ENCODE data around the gene UIMC1. TPM values are rescaled to one million over a fixed set of nuclear protein-coding genes. Genes with fewer than 3 reads are reported as not detected.
"Not testable (repeated sequence)": the region's sequence is repeated elsewhere in the genome, so short reads cannot be mapped to it uniquely, and the experiment has no call there.

UIMC1 gene
- total RNA-seq, 1 donor from 2014 or later, result 52.5 TPM

DNA sequence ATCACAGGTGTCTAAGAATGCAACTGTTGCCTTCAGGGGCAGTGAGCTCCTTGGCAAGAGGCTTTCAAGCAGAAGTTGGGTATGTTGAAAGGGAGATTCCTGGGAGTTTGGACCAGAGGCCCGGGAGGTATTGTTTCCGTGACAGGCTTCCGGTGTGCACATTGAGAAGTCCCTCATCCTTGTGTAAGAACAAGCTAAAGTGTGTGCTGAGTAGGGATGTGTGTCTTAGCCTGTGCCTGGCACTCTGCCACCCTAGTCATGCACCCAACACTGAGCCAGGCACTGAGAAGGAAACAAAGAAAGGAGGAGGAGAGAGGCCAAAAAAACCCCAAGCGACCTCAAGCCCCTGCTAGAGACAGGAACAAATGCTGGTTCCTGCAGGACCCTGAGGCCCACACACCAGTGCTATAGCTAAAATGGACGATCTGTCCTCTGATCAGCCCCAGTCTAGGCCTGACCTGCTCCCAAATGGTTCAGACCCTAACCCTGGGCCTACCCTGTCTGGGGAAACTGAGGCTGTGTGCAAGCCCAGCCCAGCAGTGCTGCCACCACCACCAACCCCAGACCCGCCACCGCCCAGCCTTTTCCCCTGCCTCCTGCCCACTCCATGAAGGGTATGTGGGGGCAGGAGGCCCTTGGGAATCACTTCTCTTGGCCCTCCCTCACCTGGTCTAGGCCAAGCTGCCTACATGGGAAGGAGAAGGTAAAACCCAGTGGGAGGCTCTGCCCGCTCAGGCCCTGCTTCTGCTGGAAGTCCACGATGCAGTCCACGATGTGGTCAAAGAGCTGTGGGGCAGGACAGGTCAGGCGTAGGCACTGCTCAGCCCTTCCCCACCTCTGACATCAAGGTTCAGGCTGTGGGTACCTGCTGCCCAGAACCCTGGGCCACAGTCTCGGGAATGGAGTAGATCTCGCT lies 120.0 kb downstream of the UIMC1 start:
- DNase-seq (ENCODE audit: low spot score), result no peak

DNA sequence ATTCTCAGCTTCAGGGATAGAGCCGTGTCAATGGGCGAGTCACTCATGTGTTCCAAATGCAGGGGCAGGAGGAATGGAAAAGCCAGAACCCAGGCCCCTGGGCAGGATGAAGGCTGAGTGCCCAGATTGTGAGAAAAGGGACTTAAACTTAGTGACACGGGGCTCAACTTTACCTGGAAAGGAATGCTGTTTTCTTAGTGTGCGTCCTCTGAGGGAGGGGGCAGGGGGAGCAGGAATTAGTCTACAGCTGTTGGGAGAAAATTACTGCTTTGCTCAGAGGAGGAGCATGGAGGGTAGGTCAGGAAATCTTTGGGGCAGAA lies 122.0 kb downstream of the UIMC1 start:
- DNase-seq (ENCODE audit: low spot score), result no peak

DNA sequence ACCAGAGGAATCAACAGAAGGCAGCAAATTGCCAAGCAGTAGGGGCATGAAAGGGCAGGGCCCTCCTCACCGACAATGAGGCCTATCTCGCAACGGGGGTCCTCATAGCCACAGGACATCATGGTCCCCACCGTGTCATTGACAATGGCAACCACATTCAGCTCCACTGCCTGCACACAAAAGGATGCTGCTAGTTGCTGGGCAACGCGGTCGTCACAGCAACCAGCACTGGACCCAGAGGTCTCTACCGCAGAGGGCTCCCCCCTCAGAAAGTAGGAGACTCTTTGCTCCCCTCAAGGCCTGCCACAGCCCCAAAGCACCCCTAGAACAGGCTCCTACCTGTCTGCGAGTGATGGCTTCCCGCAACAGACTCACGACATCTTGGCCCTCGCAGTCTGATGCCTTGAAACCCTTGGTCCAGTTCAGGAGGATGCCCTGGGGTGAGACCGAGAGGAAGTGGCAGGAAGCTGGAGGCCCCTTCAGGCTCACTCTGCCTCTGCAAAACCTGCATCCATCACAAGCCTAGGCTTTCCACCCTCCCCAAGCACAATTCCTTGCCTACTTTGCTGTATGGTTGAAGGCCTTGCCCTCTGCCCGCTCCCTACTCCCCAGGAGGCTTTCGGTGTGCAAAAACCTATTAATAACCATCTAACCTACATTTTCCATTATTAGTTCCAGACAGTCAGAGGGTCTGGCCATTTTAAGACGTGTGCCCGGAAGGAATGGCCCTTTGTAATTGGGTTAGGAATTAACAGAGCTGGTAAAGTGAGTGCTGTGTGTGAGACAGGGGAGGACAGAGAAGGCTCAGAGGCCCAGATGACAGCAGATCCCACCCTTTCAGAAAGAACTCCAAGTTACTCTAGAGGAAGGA lies 122.6 kb downstream of the UIMC1 start:
- DNase-seq (ENCODE audit: low spot score), result no peak

DNA sequence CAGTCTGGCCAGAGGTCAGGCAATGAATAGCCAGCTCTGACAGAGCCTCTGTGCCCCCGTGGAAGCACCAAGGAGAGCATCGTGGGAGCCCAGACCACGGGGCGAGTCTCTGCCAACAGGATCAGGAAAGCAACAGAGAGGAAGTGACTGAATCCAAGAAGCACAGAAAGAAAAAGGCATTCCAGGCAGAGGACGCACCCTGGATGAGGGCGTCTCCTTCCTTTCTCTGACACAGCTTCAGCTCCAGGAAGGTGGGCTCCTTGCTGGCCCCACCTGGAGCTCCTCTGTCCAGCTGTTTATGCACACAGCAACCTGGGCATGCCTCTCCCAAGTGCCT lies 124.0 kb downstream of the UIMC1 start:
- no peak for DNase-seq (ENCODE audit: low spot score)

DNA sequence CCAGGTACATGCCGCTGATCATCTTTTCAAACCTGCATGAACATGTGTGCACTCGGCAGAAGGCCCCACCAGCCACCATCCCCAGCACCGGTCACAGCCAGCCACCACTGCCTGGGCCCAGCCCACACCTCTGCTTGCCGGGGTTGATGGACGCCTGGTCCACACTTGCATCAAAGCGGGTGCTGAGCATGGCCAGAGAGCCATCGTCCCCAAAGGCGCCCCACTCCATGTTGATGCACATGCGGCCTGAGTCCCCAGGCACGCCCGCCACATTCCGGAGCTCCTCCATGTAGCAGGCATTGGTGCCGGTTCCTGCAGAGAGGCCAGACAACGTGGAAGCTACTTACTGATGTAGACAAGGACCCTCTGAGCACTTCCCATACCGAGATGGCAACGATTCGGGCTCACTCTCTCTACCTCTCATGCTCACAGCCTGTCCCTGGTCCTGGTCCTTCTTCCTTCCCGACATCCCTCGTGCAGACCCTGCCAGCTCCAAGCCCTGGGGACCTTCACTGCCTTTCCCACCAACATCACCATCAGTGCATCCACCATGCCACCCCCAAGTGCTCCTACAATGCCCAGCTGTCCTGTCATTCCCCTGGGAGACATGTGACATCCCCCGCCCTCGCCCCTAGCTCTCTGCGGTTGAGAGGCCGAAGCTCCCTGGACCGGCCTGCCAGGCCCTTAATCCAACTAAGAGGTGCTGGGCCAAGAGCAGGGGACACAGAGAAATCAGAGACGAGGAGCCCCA lies 124.6 kb downstream of the UIMC1 start:
- no peak for DNase-seq (ENCODE audit: low spot score)

DNA sequence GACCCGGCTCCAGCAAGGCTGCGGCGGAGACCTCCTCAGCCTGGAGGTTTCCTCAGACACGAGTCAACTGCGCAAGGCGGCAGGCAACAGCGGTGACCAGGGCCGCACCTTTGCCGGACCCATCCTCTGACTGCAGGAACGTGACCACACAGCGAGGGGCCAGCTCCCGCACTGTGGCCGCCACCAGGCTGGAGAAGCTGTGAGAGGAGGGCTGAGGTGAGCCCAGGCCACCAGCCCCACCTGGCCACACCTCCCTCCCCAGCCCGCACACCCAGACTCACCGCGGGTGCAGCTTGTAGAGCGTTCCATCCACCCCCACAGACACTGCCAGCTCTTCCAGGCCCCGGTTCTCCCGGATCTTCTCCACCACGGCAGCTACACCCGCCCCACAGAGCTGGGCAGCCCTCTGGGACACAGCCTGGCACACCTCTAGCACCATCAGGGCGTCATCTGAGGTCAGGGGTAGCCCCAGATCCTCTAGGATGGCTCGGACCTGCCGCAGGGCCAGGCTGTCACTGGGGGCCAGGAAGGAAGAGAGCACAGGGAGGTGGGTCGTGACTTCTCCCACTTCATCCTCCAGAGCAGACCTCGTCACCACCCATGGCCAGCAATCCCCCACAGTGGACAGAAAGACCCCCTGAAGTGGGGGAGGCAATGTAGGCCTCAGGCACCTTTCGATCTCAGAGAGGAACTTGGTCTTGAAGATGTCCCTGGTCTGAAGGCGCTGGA lies 125.4 kb downstream of the UIMC1 start:
- no peak for DNase-seq (ENCODE audit: low spot score)

DNA sequence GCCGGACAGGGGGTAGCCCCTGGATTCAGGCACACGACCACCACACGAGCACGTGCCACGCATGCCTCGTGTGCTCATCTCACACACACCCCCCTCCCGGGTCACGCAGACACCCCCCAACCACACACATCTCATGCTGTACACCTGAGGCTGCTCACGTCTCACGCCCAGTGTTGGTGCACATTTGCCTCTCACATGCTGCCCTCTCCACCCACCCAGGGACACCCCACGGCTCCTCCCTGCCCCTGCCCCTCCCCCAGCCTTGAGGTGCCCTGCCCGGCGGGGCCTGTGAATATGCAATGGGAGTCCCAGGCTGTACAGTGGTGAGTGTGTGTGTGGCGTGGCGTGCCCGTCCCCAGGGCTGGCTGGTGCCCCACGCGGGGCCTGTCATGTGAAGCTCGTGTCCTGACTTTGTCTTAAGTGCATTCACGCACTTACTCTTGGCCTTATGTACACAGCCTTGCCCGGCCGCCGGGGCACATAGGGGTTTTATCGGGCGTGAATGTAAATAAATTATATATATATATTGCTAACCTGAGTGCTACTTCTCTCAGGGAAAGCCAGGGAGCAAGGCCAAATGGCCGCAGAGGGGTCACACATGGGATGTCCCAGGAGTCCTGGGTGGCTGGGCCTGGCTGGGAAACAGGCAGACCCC lies 126.1 kb downstream of the UIMC1 start:
- DNase-seq (ENCODE audit: low spot score), result no peak

DNA sequence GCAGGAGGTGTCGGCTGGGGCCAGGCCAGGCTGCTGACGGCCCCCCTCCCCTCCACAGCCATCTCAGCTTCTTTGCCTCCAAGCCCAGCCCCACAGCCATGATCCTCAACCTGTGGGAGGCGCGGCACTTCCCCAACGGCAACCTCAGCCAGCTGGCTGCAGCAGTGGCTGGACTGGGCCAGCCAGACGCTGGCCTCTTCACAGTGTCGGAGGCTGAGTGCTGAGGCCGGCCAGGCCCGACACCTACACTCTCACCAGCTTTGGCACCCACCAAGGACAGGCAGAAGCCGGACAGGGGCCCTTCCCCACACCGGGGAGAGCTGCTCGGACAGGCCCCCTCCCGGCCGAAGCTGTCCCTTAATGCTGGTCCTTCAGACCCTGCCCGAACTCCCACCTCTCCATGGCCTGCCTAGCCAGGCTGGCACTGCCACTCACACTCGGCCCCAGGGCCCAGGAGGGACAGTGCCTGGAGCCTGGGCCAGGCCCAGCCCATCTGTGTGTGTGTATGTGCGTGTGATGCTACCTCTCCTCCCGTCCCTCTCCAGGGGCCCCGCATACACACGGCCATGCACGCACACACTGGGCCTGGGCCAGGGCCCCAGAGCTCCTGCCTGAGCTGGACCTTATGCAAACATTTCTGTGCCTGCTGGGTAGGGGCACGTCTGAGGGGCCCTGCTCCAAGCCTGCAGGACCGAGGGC lies 126.8 kb downstream of the UIMC1 start:
- no peak for DNase-seq (ENCODE audit: low spot score)

DNA sequence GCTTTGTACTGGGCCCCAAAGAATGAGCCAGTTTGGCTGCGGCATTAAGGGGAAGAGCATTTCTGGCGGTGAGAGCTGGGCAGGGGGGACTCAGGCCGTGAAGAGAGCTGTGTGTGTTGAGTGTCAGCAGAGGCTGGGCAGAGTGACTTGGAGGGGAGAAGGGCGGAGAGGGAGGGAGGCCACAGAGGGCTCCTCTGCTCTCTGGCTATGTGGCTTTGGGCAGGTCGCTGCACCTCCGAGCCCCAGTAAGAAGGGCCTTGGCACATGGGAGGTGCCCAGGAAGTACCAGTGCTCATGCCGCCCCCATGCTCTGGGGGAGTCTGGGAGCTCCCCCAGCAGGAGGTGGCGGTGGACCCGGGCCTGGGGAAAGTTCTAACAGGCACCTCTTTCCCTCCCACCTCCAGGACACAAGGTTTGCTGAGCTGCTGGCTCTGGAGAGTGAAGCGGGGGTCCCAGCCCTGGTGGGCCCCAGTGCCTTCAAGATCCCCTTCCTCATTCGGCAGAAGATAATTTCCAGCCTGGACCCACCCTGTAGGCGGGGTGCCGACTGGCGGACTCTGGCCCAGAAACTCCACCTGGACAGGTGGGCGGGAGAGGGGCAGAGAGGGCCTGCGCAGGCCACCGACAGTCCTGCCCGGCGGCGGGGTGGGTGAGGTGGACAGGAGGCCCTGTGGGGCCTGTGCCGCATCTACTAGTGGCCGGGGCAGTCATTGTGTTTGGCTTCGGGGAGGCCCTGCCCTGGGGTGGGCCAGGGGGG lies 127.5 kb downstream of the UIMC1 start:
- no peak for DNase-seq (ENCODE audit: low spot score)

DNA sequence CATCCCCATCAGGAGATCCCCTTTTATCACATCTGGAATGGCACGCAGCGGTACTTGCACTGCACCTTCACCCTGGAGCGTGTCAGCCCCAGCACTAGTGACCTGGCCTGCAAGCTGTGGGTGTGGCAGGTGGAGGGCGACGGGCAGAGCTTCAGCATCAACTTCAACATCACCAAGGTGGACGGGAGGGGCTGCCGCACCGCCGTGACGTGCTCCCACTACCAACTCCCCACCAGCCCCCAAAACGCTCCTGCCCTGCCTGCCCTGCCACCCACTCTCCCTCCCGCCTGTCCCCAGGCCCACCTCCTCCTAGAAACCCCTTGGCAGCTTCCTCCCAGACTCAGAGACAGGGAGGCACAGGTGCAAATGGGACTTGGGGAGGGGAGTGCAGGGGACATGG lies 128.1 kb downstream of the UIMC1 start:
- no peak for DNase-seq (ENCODE audit: low spot score)

DNA sequence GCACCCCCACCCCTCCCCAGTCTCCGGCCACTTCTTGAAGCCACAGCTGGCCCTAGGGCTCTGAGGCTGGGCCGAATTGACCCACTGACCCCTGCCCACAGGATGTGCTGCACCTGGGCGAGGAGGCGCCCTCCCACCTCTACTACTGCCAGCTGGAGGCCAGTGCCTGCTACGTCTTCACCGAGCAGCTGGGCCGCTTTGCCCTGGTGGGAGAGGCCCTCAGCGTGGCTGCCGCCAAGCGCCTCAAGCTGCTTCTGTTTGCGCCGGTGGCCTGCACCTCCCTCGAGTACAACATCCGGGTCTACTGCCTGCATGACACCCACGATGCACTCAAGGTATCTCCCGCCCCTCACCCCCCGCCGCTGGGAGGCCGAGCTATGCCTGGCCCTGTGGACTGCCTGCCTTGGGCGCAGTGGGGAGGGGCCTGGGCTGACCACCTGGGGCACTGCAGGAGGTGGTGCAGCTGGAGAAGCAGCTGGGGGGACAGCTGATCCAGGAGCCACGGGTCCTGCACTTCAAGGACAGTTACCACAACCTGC lies 128.7 kb downstream of the UIMC1 start:
- no peak for DNase-seq (ENCODE audit: low spot score)

DNA sequence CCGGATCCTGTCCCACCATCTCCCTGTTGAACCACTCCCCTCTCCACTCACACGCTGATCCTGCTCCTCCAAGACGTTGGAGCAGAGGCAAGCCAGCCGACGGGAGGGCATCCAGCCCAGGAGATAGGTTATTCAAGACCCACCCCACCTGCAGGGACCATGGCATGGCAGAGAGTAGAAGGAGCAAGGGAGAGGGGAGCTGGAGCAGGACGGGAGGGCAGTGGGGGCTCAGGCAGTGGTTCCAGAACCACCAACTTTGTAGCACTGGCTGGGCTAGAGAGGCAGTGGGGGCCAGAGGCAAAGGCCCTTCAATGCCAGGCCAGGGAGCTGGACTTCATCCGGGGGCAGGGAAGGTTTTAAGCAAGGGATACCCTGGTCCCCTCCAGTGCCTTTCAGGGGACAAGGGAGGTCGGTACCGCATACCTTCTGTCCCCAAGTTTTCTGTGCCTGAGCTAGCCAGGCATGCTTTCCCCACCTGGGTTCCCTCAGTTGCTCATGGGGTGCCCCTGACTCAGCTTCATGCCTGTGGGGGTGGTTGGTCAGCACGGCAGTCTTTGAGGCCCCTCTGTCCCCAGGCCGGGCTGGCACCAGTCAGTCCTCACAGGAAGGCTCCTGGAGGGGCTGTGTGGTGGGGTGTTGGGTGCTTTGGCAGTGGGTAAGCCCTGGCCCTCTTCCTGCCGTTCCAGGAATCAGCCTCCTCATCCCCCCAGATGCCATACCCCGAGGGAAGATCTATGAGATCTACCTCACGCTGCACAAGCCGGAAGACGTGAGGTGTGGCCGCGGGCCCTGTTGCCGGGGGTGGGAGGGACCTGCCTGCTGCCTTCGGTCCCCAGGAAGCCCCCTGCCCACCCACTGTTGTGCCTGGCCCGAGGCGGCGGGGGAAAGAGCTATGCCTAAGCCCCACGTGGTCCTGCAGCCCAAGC lies 129.8 kb downstream of the UIMC1 start:
- DNase-seq (ENCODE audit: low spot score), result no peak

DNA sequence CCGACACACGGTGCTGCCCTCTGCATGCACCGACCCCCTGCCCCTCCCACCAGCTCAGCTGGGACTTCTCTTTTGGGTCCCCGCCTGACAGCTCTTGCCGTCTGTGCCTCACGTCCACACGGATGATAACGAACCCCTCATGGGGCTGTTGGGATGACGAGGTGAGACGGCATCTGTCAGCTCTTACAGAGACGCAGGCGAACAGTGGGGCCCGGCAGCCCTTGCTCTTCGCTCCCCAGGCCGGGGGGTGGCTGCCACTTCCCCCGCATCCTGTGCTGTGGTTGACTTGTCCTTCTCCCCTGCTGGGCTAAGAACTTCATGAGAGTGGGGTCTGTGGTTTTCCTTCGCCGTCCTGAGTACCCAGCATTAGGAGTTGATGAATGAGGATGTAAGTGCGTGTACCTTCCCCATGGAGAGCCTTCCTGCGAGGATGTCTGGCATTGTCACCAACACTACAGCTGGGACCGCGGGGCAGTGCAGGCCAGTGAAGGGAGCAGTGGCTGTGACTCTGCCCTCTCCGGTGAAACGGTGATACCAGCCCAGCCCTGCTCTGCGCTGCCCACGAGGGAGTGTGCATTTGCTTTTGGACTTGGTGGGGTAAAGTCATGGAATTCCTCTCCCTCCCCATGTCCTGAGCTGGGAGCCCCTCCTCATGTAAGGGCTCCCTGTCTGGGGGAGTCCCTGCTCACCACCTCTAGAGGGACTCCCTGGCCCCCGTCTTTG lies 130.6 kb downstream of the UIMC1 start:
- no peak for DNase-seq (ENCODE audit: low spot score)

DNA sequence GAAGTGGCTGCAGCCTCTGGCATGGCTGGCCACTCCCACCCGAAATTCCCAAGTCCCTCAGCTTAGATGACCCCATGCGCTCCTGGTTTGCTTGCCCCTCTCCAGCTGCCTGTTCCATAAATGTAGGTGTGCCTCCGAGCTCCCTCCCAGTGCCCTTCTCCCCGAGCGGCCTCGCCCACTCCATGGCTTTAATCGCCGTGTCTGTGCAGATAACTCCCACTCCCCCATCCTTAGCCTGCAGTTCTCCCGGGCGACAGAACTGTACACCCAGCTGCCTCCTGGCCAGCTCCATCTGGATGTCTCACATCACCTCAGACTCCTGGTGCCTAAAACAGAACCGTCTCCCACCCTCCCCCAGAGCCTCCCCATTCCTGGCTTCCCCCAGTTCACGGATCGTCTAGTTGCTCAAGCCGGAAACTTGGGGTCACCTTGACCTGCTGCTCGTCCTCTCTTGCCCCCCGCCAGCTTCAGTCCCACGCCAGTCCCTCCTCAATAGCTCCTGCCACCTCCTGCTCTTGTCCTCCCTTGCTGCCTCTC lies 131.5 kb downstream of the UIMC1 start:
- no peak for DNase-seq (ENCODE audit: low spot score)

DNA sequence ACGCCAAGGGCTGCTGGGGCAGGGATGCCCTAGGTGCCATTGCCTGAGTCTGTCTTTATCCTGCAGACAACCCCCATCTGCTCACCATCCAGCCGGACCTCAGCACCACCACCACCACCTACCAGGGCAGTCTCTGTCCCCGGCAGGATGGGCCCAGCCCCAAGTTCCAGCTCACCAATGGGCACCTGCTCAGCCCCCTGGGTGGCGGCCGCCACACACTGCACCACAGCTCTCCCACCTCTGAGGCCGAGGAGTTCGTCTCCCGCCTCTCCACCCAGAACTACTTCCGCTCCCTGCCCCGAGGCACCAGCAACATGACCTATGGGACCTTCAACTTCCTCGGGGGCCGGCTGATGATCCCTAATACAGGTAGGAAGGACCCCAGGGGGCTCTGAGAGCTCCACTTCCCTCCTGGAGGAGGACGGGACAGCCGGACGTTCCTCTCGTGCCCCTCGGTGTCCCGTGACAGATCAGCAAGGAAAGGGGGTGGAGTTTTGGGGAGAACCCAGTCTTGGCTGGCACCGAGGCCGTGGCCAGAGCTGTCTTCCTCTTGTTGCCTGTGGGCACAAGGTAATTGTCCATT lies 132.3 kb downstream of the UIMC1 start:
- DNase-seq (ENCODE audit: low spot score), result no peak

DNA sequence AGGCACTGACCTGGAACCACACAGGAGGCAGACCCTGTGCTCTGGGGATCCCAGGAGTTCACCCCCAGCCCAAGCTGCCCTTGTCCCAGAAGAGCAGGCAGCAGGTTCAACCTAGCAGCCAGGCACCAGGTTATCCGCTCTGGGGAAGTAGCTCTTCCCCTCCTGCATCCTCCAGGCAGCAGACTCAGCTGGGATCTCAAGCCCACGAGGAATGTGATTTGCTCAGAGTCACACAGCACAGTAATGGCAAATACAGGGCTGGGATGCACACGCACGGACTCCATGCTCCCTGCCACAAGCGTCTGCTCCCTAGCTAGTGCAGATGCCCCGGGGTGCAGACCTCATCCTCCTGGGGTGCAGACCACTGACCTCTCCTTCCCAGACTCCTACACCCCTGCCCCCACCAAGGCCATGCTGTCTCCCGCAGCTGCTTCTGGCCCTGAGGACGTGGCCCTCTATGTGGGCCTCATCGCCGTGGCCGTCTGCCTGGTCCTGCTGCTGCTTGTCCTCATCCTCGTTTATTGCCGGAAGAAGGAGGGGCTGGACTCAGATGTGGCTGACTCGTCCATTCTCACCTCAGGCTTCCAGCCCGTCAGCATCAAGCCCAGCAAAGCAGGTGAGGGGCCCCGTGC lies 132.9 kb downstream of the UIMC1 start:
- no peak for DNase-seq (ENCODE audit: low spot score)

DNA sequence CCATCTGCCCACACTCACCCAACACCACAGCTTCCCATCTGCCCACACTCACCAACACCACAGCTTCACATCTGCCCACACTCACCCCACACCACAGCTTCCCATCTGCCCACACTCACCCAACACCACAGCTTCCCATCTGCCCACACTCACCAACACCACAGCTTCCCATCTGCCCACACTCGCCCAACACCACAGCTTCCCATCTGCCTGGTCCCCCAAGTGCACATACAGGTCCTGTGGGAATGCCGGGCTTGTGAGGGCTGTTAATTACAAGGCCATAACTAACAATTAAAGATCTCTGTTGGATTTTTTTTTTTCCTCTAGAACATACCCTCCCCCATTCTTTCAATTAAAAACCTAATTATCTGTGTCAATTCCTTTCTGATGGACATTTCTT lies 133.6 kb downstream of the UIMC1 start:
- not testable (repeated sequence) for DNase-seq (ENCODE audit: low spot score)
